CD1c-positive myeloid dendritic cell (primary cell): ENCODE results near the gene SDK1.

Source experiments
- DNase-seq: peaks from one replicate; pipeline ENCODE4 v3.0.0-alpha.2; 2016; ENCODE audit errors: extremely low spot score

SDK1 gene

DNA sequence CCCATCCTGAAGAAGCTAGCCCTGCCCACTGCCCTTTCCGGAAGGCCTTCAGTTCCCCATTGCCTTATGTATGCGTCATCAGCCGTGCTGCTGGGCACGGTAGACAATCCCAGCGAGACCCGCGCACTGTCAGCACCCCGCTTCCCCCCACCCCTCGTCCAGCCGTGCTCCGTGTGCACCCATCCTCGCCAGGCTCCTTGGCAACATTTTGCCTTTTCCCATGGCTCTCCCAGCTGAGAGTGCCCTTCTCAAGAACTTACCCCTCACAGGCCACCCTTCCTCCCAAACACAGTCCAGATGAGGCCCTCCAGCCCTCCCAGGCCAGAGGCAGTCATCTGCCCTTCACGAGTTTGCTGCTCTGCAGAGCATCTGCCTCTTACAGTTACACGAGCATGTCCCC, 747.3 kb downstream of the SDK1 start:
- no peak for DNase-seq

DNA sequence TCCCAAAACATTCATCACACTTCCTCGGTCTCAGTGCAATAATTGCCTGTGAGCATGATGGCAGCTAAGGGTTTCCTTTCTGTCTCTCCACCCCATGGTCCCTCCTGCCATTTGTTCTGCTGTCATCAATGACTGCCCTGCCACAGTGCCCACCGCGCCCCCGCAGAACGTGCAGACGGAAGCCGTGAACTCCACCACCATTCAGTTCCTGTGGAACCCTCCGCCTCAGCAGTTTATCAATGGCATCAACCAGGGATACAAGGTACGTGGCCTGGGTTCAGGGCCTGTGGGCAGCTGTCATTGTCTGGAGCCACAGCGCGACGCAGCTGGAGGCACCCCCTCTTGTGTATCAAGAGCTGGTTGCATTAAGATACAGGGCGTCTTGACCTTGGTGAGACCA, 748.1 kb downstream of the SDK1 start:
- no peak for DNase-seq

DNA sequence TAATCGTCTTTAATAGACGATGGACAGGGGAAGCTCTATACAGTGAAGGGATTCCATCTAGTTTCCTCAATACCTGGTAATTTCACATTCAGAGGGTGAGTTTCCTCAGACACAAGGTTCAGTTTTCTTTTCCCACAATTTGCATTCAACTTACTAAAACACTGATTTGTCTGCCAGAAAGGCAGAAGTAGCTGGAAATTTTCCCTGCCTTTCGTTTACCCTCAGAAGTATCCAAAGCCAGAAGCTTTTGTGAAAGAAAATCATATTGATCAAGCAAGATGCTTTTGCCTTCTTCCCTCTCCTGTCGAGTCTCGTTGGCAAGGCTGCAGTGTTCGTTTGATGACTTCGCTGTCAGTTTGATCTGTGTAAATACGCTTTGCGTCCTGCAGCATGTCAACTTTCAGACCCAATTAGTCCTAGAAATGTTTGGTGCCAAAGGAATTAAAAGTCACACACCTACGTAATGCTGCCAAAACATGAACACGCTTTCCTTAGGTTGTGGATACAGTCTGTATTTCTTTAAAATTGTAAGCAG, 749.1 kb downstream of the SDK1 start:
- no peak for DNase-seq

DNA sequence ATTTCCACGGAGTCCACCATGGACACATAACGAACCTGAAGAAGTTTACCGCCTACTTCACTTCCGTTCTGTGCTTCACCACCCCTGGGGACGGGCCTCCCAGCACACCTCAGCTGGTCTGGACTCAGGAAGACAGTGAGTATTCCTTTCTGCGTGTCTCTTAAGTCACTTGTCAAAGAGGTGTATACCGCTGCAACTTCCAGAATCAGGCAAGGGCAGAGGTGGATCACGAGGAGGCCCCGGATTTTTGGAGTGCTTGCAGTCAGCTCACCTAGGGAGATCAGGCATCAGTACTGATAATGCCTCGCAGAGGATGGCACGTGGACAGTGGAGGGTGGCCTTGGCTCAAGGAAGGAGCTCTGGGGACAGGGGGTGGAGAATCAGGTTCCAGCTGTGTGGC, 750.6 kb downstream of the SDK1 start:
- DNase-seq = no peak

DNA sequence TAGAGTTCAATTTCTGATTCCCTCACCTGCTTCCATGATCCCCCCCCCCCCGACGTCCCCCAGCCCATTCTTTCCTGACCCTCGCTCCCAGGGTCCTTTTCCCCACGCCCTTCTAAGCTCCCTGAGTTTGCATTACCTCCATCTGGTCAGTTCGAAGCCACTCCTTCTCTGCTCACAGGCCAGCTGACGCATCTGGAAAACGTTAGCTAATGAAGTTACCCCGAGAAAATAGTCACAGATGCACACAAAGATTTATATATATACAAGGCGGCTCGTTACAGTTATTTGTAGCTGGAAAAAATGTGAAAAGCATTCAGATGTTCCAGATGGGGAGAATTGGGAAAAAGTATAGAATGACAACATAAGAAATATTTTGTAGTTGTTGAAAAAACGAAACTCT, 751.1 kb downstream of the SDK1 start:
- no peak for DNase-seq

DNA sequence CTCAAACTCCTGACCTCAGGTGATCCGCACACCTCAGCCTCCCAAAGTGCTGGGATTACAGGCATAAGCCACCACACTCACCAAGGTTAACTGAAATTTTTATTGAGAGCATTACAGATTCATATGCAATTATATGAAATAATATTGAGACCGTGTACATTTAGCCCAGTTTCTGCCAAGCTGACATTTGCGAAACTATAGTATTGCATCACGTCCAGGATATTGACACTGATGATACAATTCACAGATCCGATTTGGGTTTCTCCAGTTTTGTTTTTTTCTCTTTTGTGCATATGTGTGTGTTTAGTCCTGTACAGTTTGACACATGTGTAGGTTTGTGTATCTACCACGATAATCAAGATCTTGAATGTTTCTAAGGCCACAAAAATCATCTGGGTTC, 753.1 kb downstream of the SDK1 start:
- no peak for DNase-seq

DNA sequence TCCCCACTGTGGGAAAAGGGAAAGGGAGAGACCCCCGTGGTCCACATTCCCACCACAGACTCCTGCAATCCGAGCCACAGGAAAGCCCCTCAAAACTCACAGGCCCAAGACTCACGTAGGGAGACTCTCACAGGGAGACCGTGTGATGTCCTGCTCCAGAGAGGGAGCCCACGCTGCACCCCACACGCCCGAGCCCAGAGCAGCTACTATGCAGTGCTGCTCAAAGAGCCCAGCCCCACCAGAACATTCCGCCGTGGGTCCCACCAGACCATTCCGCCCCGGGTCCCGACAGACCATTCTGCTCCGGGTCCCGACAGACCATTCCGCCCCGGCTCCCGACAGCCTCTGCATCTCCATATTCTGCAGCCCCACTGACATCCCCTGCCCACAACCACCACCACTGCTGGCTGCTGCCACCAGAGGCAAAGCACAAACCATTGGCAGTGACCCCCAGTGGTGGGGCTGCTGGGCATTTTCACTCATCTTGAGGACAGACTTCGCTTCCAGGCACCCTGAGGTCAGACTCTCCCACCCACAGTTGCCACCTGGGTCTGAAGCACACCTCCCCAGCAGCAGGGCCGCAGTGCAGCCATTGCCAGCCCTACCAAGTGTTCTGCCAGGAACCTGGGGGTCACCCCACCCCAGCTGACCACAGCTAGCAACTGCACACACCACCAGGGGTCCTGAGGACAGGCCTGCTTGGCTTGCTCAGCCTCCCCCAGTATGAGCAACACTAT, 755.7 kb downstream of the SDK1 start:
- DNase-seq = no peak

DNA sequence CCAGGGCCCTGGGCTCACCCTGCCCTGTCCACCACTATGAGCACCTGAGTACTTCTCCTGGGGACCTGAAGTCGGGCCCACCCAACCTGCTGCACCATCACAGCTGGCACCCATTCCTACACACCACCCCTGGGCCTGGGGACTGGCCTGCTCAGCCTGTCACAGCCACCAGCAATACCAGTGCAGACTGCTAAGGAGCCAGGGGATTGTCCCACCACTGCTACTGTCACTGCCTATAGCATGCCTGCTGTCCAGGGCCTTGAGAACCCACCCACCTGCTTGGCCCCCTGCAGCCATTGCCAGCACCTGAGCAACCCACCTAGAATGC, 756.2 kb downstream of the SDK1 start:
- no peak for DNase-seq

DNA sequence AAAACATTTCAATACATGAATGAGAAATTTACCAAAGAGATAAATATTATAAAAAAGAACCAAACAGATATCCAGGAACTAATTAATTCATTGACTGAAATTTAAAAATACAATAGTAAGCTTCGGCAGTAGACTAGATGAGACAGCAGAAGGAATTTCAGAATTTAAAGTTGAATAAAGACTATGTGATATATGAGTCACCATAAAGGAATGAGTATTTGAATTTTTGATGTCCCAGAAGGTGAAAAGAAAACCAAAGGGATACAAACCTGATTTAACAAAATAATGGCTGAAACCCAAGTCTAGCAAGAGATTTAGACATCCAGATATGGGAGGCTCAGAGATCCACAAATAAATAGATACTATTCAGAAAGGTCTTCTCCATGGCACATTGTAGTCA, 757.1 kb downstream of the SDK1 start:
- DNase-seq = no peak

DNA sequence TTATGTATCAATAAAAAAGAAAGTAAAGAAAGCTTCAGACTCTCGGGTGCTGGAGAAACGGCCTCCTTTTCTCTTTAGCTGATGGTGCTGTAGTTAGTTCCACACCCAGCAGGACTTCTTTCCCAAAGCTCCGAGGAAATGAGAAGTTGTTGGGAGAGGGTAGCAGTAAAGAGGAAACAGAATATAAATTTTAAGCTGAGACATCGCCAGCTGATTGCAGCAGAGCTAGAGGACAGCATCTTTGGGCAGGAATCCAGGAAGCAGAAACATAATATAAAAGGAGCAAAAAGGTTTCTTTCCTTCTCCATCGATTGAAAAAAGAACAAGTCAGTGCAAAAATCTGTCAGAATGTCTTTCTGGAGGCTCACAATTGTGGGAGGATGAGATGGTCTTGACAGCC, 764.1 kb downstream of the SDK1 start:
- DNase-seq = no peak

DNA sequence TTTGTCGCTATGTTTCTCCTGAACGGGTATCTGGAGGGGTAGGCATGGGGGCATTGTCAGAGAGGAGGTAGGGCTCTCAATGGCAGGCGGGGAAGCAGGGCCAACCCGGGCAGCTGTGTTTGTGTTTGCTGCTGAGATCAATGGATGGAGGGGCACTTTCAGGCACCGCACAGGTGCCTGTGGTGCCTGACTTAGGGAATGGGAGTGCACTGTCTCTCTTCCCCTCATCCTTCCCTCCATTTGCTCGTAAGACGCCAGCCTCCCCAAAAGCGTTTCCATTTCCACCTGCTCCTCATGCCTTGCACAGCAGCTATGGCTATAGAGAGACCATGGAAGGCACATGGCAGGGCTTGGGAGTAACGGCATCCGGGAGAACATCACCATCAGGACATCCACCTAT, 765.2 kb downstream of the SDK1 start:
- no peak for DNase-seq

DNA sequence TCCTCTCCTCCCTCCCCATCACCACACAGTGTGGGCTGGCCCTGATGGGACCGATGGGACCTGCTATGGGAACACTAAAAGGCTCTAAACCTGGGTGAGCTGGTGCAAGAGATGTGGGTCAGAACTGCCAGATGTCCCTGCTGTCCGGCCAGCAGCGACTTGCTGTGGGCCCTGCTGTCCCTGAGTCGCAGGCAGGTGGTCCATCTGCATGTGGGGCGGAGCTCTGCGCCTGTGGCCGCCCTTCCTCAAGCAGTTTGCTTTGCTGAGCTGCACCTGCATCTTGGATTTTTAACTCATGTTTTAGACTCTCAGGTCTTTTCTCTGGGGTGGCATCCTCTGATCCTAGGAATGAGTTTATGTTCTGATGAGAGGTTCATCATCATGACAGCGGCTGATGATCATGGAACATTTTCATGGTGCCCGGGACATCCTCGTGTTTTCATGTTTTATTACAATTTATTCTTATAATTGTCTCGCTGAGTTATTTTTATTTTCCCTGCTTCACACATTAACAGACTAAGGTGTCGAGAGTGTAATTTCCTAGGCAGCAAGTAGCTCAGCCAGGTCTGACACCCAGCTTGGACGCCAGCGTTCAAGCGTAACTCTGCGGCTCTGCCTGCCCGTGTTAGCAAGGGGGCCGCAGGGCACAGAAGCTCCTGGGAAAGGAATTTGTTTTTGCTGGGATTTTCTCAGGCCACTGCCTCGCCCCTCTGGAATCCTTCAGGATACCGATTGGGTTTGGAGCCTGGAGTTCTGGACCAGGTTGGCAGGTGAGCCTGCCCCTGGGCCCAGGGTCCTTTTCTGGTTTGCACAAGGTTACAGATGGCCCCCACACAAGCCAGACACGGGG, 765.8 kb downstream of the SDK1 start:
- DNase-seq = no peak

DNA sequence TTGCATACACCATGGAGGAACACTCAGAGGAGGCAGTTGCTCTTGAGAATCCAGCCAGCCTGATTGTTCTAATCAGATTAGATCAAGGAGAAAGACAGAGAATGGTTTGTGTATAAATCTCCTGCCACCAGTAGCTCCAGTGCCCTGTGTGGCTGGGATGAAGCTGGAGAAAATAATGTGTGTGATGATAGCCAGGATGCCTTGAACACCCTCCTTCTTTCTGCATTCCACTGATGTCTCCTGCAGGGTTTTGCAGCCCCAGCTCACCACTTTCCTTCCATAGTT, 766.4 kb downstream of the SDK1 start:
- DNase-seq = no peak

DNA sequence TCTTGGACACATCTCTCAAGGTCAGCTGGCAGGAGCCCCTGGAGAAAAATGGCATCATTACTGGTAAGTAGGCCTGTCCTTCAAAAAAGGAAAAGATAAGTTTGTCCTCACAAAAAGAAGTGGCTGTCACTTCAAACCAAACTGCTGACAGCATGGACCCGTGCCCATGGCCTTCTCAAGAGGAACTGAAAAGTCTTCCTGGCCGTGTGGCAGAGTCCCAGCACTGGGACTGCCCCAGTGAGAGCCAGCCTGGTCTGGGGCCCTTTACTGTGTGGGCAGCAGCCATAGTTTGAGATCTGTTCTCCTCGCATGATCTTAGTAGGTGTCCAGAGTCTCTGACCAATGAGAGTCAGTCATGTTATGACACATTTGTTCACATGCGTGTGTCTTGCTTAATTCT, 766.8 kb downstream of the SDK1 start:
- DNase-seq = peak; percentile 1

DNA sequence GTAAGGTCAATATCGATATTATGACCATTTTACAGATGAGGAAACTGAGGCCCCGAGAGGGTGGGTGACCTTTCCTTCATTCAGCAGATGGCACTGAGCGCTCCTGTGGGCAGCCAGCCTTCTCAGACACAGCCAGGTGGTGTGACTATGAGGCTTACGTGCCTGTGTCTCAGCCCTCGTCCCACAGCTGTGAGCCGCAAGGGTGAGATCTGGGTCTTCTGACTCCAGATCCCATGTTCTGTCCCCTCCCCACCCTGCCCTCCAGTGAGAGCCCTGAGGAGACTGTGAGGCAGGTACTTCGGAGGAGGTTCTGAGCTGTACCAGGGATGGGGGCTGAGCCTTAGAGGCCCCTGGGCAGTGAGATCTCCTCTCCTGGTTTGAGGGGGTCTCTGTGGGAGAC, 767.2 kb downstream of the SDK1 start:
- no peak for DNase-seq

DNA sequence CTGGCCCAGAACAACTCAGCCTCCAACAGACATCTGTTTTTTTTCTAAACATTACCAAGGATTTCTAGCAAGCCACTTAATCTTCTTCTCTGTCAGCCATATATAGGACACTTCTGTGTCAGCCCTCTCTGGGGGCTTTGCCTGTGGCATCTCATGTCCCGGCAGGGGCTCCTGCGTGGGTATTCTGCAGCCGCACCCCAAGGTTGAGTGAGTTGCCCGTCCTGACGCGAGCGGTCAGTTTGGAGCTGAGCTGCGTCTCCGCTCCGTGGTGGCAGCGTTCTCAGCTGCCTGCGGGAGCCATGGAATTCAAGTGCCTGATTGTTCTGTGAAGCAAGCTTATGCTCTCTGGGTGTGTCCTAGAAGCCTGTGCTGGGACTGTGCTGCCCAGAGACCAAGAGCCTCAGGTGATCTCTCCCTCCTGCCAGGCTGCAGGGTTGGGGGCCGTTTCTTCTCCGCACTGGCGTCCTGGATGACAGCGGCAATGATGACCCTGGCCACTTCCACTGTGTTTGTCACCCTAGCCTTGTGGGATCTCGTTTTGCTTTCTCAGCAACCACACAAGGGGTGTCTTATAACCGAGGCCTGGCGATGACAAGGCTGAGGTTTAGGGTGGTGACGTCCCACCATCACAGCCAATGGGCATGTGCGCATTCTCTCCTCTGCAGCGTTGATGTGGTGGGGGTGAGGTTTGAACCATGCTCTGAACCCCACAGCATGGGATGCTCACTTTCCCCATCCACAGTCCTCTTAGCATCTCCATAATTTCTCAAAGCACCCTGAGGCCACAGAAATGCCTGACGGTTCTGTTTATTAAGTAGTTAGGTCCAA, 768.4 kb downstream of the SDK1 start:
- DNase-seq = no peak

DNA sequence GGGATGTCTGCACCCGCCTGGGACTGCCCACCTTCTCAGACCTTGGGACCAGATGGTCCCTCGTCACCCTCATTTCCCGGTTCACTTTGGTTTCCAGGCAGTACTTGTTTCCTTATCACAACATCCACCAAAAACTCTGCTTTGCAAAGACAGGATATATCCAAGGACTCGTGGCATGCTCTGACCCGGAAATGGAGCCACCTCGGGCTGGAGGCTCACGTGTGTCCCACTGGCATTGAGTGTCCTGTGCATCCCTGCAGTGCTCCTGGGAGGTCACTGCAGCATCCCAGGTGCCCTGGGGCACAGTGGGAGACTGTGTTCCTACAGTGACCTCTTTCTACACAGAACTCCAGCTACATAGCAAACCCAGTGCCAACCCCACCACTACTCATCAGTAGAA, 769.2 kb downstream of the SDK1 start:
- DNase-seq = no peak

DNA sequence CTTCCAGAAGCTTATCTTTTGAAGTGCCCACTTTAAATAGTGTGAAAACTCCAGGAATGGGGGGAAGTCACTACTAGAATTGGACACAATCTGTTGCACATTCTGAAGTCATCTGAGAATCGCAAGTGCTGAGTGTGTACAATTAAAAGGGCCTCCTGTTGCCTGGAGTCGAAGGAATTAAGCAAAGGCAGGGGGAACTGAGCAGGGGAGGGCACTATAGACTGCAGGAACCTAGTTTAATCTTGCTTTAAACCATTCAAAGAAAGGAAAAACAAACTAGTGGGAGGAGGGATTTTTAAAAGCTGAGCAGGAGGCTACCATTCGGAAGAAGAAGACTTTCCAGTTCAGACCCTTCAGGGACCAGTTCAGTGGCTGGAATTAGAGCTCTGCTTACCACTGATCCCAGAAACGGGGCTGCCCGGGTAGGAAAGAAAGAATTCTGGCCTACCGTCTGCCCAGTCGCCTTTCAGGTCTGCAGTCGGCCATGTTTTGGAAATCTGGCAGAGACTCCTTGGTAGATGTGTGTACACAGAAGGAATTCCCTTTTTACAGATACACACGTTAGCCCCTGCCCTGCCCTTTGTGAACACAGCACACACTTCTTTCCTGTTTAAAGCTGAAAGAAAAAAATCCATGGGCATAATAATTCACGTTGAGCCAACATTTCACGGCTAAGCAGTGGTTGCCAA, 770.5 kb downstream of the SDK1 start:
- no peak for DNase-seq

DNA sequence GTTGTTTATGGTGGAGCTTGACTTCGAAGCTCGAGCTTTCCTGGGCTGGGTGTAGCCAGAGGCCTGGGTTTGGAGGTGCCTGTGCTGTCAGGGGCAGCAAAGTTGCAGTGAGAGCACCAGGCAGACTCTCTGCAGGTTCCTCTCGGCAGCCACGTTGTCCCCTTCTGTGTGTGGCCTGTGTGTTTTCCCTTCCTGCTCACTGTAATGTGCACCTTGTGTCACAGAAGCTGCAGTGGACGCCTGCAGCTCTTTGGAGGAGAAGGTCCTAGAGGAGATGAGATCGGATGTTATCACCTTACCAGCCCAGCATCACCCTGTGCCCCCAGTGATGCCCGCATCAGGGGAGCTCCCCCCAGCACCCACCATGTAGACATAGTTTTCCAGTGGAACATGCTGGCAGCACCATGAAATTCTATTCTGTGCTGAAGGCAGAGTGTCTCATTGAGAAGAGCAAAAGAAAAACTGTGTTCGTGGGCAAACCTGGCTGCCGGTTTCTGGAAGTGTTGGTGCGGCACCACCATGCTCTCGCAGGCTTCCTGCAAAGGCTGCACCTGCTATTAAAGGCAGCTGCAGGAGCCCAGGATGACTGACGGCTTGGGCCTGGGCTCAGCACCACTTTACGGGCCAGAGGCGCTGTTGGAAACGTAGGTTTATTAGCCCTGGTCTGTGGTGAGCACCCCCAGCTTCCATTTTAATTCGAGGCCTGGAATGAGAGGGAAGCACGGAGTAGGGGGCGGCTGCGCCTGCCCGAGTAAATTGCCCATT, 771.3 kb downstream of the SDK1 start:
- no peak for DNase-seq

DNA sequence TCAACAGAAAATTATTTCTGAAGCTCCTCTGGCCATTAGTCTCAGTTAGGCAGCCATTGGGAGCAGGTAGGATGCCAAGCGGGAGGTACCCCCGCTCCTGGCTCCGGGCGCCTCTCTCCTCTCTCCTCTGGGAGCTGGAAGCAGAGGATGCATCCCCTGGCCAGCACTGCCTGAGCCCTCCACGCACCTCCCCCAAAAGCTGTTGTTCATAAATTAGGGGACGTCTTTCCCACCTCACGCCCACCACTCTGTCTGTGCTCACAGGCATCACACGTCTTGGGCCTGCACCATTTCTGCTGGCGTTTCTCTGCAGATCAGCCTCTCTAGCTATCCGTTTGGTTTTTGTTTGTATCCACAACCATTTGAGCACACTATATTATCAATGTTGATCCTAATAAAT, 772.0 kb downstream of the SDK1 start:
- DNase-seq = no peak

DNA sequence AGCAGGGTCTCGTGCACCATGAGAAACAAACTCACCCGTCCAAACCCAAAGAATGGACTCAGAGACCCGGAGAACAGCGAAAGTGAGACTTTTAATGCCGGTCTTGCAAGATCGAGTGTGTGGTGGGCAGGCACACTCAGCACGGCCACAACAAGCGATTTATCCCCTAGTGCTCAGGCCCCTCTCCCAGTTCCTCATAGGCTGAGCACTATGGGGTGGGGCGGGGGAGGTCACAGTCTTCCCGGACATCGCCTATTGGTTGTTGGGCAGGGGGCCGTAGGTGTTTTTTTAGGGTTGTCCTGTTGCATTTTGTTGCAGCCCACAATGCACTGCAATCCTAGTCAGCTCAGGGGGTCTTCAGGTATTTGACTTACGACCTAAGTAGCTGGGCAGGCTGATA, 772.7 kb downstream of the SDK1 start:
- DNase-seq = no peak
